ENCODE measurements around the gene PSME1. TPM values are rescaled to one million over a fixed set of nuclear protein-coding genes. Genes with fewer than 3 reads are reported as not detected.

Gene PSME1
- total RNA-seq, 1 donor from 2014 or later, result 73.5 TPM

DNA sequence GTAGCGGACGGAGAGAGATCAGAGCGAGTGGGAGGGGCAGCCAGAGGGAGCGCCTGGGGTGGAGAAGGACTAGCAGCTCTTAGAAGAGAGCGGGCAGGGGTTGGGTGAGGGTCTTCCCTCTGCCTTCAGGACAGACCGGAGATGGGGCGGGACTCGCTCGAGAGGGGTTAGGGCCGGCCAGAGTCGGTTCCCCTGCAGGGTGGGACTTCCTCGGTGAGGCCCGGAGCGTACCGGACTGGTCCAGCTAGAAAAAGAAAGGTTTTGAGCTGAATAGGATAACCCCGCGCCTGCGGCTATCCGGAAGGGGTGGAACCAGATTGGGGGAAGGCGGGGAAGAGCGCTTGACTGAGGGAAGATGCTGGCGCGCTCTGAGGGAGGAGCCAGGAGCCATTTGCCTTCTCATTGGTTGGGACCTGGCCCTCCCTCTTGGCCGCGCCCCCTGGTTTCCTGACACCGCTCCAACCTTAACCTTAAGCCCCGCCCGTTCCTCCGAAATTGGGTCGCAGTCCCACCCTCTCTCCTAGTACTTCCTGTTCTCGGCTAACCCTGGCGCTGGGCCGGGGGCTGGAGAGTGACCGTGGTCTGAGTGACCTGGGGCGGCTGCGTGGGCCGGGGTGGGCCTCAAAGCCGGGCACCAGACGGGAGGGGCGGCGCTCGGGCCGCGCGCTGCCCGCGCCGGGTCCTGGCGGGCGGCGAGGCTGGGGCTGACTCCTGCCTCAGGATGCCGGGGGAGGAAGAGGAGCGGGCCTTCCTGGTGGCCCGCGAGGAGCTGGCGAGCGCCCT, 11.2 kb downstream of the PSME1 start, which contains the start of gene RNF31:
Gene RNF31 (plus strand): TSS at position 521 of the 783 bp plus-strand sequence. CDS start 201 bp downstream, at position 722.
- DNase-seq, result peak; percentile 100

DNA sequence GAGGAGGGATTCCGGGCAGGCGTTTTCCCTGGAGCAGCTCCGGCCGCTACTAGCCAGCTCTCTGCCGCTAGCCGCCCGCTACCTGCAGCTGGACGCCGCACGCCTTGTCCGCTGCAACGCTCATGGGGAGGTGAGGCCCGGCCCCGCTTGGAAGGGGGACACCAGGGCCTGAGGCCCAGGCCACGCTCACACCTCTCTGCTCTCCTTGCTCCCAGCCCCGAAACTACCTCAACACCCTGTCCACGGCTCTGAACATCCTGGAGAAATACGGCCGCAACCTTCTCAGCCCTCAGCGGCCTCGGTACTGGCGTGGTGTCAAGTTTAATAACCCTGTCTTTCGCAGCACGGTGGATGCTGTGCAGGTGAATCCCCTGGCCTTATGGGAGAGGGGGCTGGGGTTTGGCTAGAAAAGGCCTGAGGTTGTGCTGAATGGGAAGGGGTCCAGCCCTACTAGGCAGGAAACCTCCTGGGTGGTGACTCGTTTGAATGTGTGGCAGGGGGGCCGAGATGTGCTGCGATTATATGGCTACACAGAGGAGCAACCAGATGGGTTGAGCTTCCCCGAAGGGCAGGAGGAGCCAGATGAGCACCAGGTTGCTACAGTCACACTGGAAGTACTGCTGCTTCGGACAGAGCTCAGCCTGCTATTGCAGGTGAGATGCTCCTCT, 11.9 kb downstream of the PSME1 start:
- no peak for DNase-seq

DNA sequence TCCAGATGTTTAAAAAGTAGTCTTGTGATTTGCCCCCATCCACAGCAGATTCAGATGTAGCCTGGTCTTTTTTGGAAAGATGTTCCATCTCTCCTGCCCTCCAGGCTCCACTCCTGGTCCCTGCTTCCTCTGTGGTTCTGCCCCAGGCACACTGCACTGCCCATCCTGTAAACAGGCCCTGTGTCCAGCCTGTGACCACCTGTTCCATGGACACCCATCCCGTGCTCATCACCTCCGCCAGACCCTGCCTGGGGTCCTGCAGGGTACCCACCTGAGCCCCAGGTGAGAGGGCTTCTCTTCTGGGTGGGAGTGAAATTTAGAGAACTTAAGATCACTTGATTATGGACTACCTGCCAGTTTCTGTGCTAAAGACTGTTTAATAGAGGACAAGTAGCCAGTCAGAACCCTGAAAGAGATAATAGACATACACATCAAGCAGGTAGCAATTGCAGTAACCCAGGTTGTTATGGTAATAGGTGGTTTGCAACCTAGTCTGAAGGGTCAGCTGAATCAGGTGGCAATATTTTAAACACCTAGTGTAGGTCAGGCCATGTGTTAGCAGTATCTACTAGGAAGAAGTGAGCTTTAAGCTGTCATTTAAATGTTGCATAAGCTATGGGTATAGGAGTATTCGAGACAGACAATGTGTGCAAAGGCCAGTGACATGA, 13.4 kb downstream of the PSME1 start:
- DNase-seq, result no peak

DNA sequence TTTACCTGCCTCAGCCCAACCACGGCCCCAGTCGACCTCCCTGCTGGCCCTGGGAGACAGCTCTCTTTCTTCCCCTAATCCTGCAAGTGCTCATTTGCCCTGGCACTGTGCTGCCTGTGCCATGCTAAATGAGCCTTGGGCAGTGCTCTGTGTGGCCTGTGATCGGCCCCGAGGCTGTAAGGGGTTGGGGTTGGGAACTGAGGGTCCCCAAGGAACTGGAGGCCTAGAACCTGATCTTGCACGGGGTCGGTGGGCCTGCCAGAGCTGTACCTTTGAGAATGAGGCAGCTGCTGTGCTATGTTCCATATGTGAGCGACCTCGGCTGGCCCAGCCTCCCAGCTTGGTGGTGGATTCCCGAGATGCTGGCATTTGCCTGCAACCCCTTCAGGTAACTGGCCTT, 14.1 kb downstream of the PSME1 start:
- DNase-seq, result no peak

- DNase-seq, result no peak
Measured at GRCh38 chr14:24150567-24150966, 14.6 kb downstream of the PSME1 start.

DNA sequence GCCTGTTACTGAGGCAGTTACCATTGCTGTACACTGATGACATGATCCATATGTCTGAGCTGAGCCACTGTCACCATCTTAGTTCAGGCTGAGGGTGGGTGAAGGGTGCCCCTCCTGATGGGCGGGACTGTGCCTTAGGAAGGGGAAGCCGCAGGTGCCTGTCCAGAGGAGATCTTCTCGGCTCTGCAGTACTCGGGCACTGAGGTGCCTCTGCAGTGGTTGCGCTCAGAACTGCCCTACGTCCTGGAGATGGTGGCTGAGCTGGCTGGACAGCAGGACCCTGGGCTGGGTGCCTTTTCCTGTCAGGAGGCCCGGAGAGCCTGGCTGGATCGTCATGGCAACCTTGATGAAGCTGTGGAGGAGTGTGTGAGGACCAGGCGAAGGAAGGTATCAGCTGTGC, 15.0 kb downstream of the PSME1 start:
- no peak for DNase-seq

DNA sequence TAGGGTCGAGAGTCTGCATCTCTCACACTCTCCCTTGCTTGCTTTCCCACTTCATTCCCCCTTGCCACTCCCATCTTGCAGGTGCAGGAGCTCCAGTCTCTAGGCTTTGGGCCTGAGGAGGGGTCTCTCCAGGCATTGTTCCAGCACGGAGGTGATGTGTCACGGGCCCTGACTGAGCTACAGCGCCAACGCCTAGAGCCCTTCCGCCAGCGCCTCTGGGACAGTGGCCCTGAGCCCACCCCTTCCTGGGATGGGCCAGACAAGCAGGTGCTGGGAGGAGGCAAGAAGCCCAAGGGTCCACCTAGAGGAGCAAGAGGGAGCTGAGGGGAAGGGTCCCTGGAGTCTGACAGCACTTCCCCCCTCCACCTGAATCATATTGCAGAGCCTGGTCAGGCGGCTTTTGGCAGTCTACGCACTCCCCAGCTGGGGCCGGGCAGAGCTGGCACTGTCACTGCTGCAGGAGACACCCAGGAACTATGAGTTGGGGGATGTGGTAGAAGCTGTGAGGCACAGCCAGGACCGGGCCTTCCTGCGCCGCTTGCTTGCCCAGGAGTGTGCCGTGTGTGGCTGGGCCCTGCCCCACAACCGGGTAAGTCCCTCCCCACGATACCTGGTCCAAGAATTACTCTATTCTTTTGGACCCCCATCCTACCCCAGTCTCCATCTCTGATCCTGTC, 15.5 kb downstream of the PSME1 start:
- no peak for DNase-seq

DNA sequence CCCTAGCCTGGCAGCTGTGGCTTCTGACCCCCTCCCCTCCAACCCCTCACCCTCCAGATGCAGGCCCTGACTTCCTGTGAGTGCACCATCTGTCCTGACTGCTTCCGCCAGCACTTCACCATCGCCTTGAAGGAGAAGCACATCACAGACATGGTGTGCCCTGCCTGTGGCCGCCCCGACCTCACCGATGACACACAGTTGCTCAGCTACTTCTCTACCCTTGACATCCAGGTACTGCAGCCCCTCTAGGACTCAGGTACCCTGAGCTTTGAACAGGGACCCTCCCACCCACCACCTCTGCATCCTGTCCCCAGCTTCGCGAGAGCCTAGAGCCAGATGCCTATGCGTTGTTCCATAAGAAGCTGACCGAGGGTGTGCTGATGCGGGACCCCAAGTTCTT, 19.1 kb downstream of the PSME1 start:
- DNase-seq, result no peak

DNA sequence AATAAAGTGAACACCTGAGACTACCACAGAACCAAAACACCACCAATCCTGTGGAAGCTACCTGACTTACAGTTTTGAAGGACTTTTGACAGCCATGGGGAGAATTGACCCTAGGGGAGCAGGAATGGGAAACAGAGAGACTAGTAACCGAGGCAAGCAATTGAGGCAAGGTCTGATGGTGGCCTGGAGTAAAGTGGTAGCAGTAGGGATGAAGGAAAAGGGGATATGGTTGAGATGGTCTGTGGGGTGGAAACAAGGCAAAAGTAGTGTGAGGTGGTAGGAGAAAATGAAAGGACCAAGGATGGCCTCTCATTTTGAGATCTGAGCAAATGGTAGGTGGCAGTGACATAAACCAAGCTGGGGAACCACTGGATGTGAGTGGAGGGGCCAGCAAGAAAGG, 20.8 kb downstream of the PSME1 start:
- no peak for DNase-seq

DNA sequence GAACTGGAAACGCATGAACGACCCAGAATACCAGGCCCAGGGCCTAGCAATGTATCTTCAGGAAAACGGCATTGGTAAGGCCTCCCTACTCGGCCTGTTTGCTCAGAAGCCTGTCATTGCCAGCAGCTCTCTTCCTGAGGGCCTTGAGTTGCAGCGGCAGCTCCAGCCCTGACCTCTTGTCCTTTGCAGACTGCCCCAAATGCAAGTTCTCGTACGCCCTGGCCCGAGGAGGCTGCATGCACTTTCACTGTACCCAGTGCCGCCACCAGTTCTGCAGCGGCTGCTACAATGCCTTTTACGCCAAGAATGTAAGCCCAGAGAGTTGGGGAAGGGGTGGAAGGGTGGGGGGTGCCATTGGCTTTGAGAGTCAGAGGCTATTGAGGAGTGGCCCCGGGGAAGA, 21.3 kb downstream of the PSME1 start:
- no peak for DNase-seq

DNA sequence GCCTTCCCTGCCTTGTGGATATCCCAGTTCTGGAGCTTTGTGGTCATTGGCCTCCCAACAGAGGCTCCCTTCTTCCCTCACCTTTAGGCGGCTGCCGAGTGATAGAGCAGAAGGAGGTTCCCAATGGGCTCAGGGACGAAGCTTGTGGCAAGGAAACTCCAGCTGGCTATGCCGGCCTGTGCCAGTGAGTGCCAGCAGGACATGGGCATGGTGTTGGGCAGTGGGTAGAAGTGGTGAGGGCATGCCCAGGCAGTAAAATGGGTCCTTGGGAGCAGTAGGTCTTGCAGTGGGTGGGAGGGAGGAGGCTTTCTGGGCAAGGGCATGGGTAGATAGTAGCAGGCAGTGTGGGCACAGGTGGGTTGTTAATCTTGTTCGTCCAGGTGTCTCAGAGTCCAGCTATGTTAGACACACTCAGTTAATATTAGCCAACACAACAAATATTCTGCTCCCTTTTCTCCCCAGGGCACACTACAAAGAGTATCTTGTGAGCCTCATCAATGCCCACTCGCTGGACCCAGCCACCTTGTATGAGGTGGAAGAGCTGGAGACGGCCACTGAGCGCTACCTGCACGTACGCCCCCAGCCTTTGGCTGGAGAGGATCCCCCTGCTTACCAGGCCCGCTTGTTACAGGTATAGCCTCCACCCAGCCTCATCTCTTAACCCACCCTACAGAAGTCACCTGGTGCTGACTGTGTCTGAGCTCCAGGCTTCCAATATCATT, 23.9 kb downstream of the PSME1 start:
- no peak for DNase-seq

DNA sequence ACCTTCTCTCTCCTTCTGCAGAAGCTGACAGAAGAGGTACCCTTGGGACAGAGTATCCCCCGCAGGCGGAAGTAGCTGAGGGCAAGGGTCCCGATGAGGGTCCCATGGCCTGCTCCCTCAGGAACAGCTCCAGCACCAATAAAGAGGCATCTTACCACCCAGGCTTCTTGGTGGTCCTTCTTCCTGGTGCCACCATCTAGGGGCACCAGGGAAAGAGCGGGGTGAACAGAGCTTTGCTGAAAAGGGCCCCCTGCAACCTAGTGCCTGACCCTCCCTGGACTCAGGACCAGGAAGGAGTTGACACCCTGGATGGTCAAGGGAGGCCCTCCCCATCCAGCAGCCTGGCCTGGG, 24.5 kb downstream of the PSME1 start:
- no peak for DNase-seq

DNA sequence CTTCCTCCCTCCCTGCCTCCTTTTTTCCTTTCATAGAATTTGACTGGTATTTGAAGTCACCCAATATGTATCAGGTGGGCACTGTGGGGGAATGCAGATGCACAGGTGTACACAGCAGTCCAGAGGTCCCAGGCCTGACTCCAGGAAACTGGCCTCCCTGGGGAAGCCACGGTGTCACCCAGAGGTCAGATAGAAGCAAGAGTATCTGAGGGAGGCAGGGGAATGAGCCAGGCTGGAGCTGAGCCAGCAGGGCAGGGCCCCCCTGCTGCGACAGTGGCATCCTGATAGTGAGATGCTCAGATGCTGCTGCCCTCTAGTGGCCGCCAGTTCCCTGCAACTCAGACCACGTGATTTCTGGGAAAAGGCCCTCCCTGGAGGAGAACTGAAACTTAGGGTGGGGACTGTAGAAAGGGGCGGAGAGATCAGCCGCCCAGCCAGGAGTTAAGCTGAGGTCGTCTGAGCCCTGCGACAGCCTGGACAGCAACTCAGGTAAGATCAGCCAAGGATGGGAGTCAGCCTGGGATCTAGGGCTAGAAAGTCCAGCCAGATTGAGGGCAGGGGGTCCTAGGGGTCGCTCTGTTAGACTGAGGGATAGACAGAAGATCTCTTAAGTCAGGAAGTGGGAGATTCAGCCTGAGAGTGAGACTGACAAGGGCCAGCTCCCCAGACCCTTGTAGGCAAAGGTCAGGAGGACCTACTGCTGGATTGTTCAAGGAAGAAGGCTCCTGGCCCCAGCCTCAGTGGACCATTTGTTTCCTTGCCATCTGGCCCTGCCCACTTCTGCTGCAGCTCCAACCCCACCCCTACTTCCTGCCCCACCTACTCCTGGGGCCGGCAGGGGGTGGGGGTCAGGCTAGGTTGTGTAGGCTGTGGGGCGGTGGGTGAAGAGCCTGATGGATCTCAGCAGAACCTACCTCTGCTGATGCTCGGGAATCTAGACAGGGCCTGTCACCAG, 25.1 kb downstream of the PSME1 start, which contains the start of gene IRF9:
Gene IRF9 (plus strand): TSS at position 416 of the 955 bp plus-strand sequence. CDS start 880 bp downstream, outside the sequence.
- peak; percentile 98 for DNase-seq

DNA sequence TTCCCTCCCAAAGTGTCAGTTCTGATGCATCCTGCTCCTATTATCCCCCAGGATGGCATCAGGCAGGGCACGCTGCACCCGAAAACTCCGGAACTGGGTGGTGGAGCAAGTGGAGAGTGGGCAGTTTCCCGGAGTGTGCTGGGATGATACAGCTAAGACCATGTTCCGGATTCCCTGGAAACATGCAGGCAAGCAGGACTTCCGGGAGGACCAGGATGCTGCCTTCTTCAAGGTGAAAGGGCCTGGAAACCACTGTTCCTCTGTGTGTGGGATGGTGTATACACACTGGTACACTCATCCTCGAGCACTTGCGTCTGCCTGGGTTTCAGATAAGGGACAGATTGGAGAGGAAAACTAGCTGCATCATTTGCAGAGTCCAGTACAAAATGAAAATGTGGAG, 26.1 kb downstream of the PSME1 start:
- DNase-seq, result no peak

- DNase-seq, result no peak
Measured at GRCh38 chr14:24164518-24164991, 28.6 kb downstream of the PSME1 start.

GRCh38 chr14:24165785-24166184, 29.8 kb downstream of the PSME1 start:
- DNase-seq, result no peak

GRCh38 chr14:24167469-24168114, 31.6 kb downstream of the PSME1 start:
- no peak for DNase-seq

DNA sequence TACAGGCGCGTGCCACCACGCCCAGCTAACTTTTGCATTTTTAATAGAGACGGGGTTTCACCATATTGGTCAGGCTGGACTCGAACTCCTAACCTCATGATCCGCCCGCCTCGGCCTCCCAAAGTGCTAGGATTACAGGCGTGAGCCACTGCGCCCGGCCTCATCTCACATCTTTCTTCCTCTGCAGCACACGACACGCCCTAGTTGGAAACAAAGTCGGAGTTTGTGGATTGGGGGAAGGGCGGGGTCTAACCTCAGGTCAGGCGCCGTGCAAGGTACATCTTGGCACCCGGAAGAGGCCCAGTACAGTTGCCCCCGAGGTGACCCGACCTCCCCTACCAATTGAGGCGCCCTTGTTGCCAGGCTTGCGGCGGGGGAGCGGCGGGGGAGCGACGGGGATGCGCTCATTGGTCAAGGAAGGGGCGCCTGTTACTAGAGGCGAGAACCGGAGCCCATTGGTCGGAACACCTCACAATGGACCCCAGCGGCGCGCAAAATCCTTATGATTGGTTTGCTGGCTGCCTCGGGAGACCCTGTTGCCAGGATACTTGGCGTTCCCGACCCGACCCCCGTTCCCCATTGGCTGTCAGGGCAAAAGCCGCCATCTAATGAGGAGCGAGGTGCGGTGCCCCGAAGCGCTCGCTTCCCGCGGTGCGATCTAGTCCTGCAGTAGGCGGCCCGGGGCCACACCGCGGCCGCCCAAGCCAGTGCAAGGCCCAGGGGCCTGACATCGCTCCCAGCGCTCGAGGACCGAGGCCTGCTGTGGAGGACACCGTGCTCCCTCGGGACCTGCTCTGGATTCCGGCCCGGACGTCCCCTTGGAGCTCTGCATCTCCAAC, 35.6 kb downstream of the PSME1 start, which contains the start of gene REC8:
Gene REC8 (plus strand): TSS at position 659 of the 839 bp plus-strand sequence. CDS start 473 bp downstream, outside the sequence.
- peak; percentile 95 for DNase-seq
